ENCODE results near the gene ATF7.
"Not testable (repeated sequence)": the region's sequence is repeated elsewhere in the genome, so short reads cannot be mapped to it uniquely, and the experiment has no call there.

Gene ATF7

DNA sequence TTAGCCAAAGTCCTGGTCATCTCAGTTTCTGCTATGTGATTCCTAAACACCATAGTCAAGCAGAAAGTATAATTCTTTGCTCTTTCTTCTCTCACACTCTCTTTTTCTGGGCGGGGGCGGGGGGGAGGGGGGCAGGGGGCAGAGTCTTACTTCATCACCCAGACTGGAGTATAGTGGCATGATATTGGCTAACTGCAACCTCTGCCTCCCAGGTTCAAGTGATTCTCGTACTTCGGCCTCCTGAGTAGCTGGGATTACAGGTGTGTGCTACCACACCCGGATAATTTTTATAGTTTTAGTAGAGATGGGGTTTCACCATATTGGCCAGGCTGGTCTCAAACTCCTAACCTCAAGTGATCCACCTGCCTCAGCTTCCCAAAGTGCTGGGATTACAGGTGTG is 60.8 kb downstream of the ATF7 start:
- ATAC-seq, DNase-seq: not testable (repeated sequence)

DNA sequence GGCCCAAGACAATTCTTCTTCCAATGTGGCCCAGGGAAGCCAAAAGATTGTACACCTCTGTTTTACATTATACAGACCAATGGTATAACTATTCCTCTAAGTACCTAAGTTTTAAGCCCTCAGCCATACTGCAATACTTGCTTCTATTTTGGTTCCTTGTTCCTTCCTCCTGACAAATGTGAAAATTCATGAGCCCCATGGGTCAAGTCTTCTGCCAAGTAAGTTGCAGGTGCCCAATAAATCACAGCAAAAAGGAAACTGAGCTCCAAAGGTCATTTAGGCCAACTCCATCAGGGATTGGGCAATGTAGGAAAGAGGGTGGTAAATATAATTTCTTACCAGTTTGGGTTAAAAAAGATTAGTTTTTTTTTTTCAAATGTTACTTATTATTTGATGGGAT is 61.2 kb downstream of the ATF7 start:
- no peak for ATAC-seq
- DNase-seq: no peak

GRCh38 chr12:53564278-53564677 is 61.9 kb downstream of the ATF7 start:
- DNase-seq: no peak
- ATAC-seq: no peak

GRCh38 chr12:53563452-53564028 is 62.6 kb downstream of the ATF7 start:
- ATAC-seq (no peak), DNase-seq (no peak)

GRCh38 chr12:53561590-53561953 is 64.6 kb downstream of the ATF7 start:
- peak; percentile 59 for ATAC-seq
- DNase-seq: no peak

- ATAC-seq: no peak
- no peak for DNase-seq
These were observed 65.1 kb downstream of the ATF7 start for GRCh38 chr12:53560912-53561589.

GRCh38 chr12:53560351-53560750 is 65.8 kb downstream of the ATF7 start:
- DNase-seq (no peak), ATAC-seq (no peak)

DNA sequence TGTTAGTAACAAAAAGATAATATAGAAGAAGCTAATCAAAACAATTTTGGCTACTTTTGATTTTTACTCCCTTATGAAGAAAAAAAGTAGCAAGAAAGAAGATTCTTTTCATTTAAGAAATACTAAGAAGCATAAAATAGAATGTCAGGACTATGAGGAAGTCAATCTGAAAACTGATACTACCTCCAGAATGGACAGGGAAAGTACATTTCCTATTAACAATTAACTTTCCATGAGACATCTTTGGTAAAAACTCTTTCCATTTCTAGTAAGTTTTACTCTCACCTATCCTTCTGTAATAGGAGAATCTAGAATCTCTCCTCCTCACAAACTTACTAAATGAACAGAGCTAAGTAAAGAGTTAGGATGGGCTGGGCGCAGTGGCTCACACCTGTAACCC is 67.6 kb downstream of the ATF7 start:
- DNase-seq: no peak
- no peak for ATAC-seq

DNA sequence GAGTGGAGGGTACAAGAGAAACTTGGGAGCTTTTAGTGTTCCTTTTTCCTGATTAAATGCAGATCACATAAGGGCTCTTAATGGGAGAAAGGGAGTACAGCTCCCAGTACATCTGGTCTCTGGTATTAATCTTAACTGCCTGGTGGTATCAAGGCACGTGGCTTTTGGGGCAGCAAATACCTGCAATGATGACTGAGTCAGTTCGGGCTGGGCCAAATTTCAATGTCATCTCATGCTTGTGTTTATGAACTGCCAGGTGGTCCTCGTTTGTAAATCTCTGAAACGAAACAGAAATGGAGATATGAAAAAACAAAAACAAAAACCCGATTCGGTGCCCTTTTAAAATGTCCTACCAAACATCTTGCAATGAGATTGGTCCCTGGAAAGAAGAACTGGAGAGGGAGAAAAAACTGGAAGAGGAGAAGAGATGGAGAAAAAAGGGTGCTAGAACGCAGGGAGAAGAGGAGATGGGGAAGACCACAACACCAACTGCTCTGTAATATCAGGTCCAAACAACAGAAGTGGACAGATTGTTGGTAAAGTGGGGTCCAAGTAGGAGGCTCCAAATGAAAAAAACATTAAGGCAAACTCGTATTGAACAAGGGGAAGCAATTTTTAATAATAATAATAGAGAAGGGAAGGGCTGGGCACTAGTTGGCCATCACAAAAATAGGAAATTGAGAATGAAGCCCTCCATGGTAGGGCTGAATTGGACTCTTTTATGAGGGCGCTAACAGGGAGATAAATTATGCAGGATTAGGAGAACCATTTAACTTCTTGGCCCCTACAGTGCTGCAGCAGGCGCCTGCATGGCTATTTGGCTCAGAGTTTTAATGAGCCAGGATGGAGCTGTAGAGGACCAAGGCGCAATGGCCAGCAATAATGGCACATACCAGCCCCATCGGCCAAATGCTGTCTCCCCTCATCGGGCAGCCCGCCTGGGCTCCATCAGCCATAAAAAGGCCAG is 73.5 kb downstream of the ATF7 start:
- ATAC-seq (no peak), DNase-seq (no peak)

GRCh38 chr12:53551889-53552291 is 74.3 kb downstream of the ATF7 start:
- ATAC-seq: no peak
- DNase-seq: no peak

DNA sequence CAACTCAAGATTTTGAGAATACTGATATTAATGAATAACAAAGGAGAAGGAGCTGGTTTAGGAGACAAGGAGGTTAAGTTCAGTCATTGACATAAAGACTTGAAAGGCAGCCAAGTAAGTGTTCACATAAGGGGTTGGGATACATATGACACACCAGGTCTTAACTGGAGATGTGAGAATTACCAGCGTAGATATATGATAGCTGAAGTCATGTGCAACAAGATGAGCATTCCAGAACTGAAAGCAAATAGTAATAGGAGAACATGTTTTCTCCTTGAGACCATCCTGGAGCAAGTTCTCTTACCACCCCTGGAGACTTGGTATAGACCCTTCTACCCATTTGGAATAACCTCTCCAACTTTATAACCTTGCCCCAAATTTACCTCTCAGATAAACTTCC is 75.6 kb downstream of the ATF7 start:
- DNase-seq: no peak
- no peak for ATAC-seq

DNA sequence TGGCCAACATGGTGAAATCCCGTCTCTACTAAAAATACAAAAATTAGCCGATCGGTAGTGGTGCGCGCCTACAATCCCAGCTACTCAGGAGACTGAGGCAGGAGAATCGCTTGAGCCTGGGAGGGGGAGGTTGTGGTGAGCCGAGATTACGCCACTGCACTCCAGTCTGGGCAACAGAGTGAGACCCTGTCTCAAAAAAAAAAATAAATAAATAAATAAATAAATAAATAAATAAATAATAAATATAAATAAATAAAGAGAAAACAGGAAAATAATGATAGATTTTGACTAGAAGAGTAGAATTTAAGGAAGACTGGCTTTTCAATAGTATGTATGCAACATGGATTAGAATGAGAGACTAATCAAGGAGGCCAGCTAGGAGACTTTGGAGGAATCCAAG is 76.1 kb downstream of the ATF7 start:
- not testable (repeated sequence) for DNase-seq

DNA sequence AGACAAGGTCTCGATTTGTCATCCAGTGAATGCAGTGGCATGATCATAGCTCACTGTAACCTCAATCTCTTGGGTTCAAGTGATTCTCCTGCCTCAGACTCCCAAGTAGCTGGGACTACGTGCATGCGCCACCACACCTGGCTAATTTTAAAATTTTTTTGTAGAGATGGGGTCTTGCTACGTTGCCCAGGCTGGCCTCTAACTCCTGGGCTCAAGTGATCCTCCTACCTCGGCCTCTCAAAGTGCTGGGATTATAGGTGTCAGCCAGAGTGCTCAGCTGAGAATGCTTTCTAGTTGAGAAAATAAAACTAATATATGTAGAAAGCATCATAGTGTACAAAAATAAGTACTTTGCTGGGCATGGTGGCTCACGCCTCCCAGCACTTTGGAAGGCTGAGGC is 77.8 kb downstream of the ATF7 start:
- not testable (repeated sequence) for DNase-seq

More for the DNA sequence above, 76.1 kb downstream of the ATF7 start:
- not testable (repeated sequence) for ATAC-seq

GRCh38 chr12:53543539-53543938 is 82.6 kb downstream of the ATF7 start:
- DNase-seq (peak; percentile 38), ATAC-seq (peak; percentile 88)

More for the DNA sequence above, 77.8 kb downstream of the ATF7 start:
- not testable (repeated sequence) for ATAC-seq

- ATAC-seq (no peak), DNase-seq (no peak)
These were observed 86.7 kb downstream of the ATF7 start for GRCh38 chr12:53539526-53539925.

DNA sequence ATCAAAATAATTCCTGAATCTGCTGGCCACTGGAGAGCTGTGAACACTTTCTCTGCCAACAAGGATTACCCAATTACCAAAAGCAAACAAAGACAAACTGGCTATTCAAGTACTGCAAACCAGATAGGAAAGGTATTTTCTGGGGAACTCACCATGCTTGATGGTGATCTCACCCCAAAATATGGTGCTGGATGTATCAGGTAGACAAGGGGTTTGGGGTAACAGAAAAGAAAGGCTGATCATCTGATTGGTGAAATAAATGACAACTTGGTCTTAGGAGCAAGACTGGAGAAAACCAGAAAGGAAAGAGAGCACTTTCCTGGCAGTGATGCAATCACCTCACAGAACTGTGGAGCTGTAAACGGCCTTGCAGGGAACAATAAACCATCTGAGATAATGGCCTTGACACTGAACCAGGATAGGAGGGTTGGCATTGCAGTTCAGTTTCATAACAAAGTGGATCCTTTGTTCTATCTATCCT is 87.9 kb downstream of the ATF7 start:
- ATAC-seq (no peak), DNase-seq (no peak)

- no peak for DNase-seq
- no peak for ATAC-seq
These were observed 89.2 kb downstream of the ATF7 start for GRCh38 chr12:53536962-53537361.

GRCh38 chr12:53533471-53533870 is 92.7 kb downstream of the ATF7 start:
- ATAC-seq (no peak), DNase-seq (no peak)

- DNase-seq (no peak), ATAC-seq (no peak)
These were observed 93.4 kb downstream of the ATF7 start for GRCh38 chr12:53532524-53533445.

GRCh38 chr12:53532021-53532420 is 94.2 kb downstream of the ATF7 start:
- ATAC-seq: no peak
- no peak for DNase-seq

GRCh38 chr12:53530920-53531319 is 95.3 kb downstream of the ATF7 start:
- no peak for ATAC-seq
- no peak for DNase-seq

DNA sequence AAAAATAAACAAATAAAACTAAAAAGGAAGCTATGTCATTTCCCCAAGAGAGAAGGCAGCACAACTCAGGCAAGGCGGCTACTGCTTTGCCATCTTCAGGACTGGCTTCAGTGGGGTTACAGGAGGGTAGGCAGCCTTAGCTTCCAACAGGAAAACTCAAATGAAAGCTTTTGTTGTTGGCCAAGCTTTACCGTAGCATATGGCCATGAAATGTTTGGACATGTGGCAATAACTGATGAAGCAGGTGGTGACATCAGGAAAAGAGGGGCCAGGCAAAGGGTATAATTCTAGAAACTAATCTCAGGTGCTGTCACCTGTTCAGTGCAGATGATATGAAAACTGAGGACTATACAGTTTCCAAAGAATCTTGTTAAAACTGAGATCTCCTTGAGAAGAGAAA is 96.1 kb downstream of the ATF7 start:
- no peak for ATAC-seq
- DNase-seq: no peak

Data from stimulated activated naive CD8-positive, alpha-beta T cell treated with anti-CD3 and anti-CD28 coated beads, Interleukin-15, Interleukin-2, amounts not matched to agents 100 U/mL and 50 U/mL, for 24 hours (primary cell).